HG02970 (cell line): ENCODE results near the gene SLX4IP.
"Not testable (repeated sequence)": the region's sequence is repeated elsewhere in the genome, so short reads cannot be mapped to it uniquely, and the experiment has no call there.

Experiments
- ATAC-seq: cut with Tn5 transposase; IDR thresholded peaks from one replicate; pipeline ENCODE4 v1.9.1; 2021; ENCODE audit warnings: mild to moderate bottlenecking, moderate library complexity, moderate number of reproducible peaks; ENCODE audit not compliant: unreplicated experiment, low FRiP score

Gene SLX4IP

DNA sequence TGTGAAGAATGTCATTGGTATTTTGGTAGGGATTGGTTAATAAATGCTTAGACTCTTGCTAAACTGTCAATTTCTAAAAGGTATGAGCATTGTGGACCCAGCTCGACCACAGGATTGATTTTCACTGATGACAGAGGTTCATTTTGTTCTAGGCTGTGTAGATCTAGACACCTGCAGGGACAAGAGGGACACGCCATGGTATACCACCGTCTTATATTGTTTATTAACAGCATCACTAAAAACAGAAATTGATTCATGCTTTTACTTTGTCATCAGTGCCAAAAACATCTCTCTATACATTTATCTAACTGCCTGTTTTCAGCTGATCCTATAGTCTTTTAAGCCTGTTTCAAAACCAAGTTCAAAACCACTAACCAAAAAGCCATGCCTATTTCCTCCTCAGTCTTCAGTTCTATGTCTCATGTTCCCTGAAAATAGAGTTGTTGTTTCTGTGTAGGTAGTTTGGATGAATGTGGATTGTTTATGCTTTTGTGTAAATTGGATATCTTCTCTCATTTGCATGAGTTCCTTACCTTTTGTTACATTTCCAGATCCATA, 128.9 kb downstream of the SLX4IP start:
- no peak for ATAC-seq

- ATAC-seq, result no peak
Observed at GRCh38 chr20:10565191-10565921, 130.3 kb downstream of the SLX4IP start.

DNA sequence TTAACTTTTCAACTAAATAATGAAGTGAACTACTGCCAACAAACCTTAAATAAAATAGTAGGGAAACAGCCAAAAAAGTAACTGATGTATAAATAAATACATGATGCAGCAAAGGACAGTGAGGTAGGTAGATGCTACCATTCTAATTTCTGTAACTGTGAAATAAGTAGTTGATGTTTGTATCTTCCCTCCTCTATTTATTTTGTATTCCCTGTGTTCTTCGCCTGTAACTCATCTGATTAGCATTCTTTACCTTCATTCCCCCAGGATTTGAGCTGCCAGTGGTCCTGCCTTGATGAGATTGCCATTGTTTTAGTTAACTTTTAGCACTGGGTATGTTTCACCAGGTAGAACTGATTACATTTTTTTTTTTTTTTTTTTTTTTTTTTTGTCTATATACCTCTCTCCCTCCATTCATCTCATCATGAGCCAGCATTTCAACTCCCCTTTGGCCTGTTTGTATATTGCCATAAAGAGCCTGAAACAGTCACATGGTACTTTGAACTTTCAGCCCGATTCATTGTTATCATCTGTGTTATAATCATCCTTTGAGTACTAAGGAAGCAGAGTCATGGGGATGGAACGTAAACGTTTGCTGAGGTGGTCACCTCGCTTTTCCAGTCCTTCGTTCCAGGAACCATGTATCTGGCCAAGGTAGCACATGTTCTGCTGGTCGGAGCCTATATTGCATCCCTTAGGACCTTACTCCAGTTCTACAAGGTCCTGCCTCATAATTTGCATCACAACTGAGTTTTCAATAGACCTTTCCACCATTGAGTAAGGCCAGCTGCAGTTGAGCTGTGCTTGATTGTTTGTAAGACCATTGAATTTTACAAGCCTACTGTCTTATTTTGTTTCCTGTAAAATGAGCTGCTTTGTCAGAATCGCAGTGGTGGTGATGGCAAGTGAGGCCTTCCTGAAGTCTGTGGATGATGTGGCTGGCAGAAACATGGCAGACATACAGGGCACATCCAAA, 131.1 kb downstream of the SLX4IP start:
- ATAC-seq, result no peak

GRCh38 chr20:10568032-10568431, 132.9 kb downstream of the SLX4IP start:
- no peak for ATAC-seq

- no peak for ATAC-seq
Observed at GRCh38 chr20:10571313-10571815, 136.3 kb downstream of the SLX4IP start.

DNA sequence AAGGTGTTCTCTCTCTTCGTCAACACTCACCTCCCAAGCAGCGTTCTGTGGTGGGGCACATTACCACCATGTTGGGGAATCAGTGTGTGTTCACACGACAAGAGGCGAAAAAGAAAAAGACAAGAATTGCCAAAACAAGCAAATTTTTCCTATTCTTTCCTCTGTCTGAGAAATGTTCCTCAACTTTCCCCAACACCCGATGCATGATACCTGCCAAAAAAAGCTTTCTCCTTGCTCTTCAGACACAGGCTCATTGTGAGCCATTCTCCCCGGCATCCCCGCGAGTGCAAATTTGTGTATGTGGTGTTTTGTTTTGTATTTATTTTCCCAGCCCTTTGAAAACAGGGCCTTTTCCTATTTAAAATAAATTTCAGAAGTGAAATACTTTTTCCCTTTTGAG, 137.7 kb downstream of the SLX4IP start:
- ATAC-seq, result no peak

GRCh38 chr20:10573273-10573950, 138.3 kb downstream of the SLX4IP start:
- ATAC-seq, result no peak

GRCh38 chr20:10573951-10574339, 138.8 kb downstream of the SLX4IP start:
- no peak for ATAC-seq

GRCh38 chr20:10576411-10577090, 141.4 kb downstream of the SLX4IP start:
- no peak for ATAC-seq

DNA sequence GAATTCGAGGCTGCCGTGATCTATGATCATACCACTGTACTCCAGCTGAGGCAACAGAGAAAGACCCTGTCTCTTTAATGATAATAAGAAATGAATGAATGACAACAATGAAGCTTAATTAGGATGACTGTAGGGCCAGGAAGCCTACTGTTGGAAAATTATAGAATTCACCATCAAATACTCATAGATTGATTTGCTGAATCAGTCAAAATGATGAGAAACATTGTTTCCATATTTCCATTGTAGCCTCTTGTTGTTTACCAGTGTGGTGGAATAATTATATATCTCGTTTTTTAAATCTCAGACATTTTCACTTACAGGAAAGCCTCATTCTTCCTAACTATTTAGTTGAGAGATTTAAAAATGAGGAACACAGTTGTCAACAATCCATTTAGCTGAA, 142.5 kb downstream of the SLX4IP start:
- no peak for ATAC-seq

- ATAC-seq, result no peak
Observed at GRCh38 chr20:10578607-10579006, 143.5 kb downstream of the SLX4IP start.

DNA sequence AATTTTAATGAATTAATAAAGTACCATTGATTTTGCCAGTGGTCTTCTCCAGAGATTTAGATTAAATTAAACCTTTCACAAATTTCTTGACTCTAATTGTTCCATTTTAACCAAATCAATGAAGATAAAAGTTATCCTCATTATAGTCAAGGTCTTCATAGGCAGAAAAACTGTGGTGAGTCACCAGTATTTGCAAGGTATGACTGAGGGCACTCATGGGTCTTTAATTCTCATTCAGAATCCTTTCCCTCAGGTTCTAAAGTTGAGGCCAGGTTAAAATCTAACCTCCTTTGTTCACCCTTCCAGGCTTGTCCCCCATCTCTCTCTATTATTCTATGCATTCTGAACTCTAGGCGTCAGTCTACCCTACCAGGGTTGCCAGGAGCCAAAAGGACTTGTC, 144.8 kb downstream of the SLX4IP start:
- no peak for ATAC-seq

GRCh38 chr20:10580700-10581099, 145.6 kb downstream of the SLX4IP start:
- ATAC-seq, result no peak

- no peak for ATAC-seq
Observed at GRCh38 chr20:10581823-10582222, 146.7 kb downstream of the SLX4IP start.

DNA sequence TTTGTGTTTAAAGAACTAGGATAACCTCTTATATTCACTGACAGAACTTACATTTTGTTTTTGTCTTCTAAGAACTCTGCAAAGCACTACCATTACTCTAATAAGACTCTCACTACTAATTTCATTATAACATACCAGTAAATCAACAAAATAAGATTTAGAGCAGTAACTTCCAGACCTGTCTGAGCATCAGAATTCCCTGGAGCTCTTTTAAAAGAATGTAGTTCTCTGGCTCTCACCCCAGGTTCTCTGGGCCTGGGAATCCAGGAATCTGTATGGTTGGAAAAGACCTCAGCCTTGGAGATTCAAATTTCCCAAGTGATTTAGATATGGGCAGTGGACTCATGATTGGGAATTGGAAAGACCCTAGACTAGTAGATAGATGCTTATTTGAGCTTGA, 149.3 kb downstream of the SLX4IP start:
- ATAC-seq, result no peak

DNA sequence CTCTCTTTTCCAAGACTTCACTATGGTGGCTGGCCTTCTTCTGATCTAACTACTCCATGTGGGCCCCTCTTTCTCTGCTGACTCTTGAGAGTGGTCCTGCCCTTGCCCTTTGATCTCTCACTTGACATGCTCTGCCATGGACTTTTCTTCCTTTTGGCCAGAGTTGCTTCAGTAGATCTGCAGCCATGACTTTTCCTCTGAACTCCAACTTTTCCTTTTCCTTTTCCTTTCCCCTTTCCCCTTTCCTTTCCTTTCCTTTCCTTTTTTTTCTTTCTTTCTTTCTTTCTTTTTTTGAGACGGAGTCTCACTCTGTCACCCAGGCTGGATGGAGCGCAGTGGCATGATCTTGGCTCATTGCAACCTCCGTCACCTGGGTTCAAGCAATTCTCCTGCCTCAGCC, 150.2 kb downstream of the SLX4IP start:
- no peak for ATAC-seq

- ATAC-seq, result no peak
Observed at GRCh38 chr20:10586296-10586695, 151.2 kb downstream of the SLX4IP start.

DNA sequence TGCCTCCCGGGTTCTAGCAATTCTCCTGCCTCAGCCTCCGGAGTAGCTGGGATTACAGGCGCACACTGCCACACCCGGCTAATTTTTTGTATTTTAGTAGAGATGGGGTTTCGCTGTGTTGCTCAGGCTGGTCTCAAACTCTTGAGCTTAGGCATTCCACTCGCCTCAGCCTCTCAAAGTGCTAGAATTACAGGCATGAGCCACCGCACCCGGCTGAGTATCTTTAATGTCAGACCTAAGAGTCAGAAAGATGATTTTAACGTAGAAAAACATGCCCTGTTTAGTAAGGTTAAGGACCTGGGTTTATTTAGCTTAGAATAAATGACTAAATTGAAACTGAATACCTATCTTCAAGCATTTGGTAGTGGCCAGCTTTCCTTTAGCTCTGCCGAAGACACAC, 155.3 kb downstream of the SLX4IP start:
- not testable (repeated sequence) for ATAC-seq

DNA sequence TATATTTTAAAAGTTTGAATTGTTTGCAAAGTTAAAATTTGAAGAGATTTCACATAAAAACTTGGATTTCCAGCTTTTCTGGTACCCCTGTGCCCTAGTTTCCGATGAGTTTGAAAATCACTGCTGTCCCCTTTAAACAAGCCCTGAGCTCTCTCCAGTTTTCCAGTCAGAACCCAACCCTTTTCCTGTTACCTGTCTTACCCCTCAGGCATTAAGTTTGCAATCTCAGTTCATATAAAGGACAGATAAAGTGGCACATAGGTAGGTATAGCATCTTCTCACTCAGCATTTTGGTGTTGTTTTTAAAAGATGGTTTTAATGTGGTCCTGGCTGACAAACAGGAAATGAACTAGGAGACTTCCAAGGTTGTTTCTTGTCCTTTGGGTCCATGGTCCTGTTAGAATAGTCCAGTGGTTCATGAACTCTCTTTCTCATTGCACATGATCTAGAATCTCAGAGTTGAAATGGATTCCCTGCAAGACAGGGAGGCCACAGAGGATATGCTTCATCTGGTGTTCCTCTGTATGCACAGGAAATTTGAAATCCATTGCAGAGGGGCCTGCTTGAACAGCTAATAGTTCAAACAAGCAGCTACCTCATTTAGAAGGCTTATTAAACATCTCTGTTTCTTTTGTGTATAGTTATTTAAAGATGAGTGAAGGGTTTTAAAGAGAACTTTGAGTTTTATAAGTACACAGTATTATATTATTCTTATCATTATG, 156.0 kb downstream of the SLX4IP start:
- ATAC-seq, result no peak
